ENCODE results near the gene SMTNL2.
"Not testable (repeated sequence)": the region's sequence is repeated elsewhere in the genome, so short reads cannot be mapped to it uniquely, and the experiment has no call there.

SMTNL2 gene

GRCh38 chr17:4579678-4580077 is 4.7 kb upstream of the SMTNL2 start:
- H3K4me3 ChIP-seq (ENCODE audit: low read depth, low read length): no peak overlapping the region
- no peak for DNase-seq (ENCODE audit: low read depth)

GRCh38 chr17:4580291-4580690 is 4.0 kb upstream of the SMTNL2 start:
- no peak overlapping the region for H3K4me3 ChIP-seq (ENCODE audit: low read depth, low read length)
- no peak for DNase-seq (ENCODE audit: low read depth)

- H3K4me3 ChIP-seq (ENCODE audit: low read depth, low read length): no peak overlapping the region
- DNase-seq (ENCODE audit: low read depth): no peak
Observed at GRCh38 chr17:4582101-4582501, 2.2 kb upstream of the SMTNL2 start.

GRCh38 chr17:4582691-4583090 is 1.6 kb upstream of the SMTNL2 start:
- no peak overlapping the region for H3K4me3 ChIP-seq (ENCODE audit: low read depth, low read length)
- no peak for DNase-seq (ENCODE audit: low read depth)

GRCh38 chr17:4583206-4583605 is 1.1 kb upstream of the SMTNL2 start:
- DNase-seq (ENCODE audit: low read depth): no peak
- no peak overlapping the region for H3K4me3 ChIP-seq (ENCODE audit: low read depth, low read length)

GRCh38 chr17:4583782-4584100 is 588 bp upstream of the SMTNL2 start:
- H3K4me3 ChIP-seq (ENCODE audit: low read depth, low read length): no peak overlapping the region
- no peak for DNase-seq (ENCODE audit: low read depth)

- no peak overlapping the region for H3K4me3 ChIP-seq (ENCODE audit: low read depth, low read length)
- DNase-seq (ENCODE audit: low read depth): no peak
Observed at GRCh38 chr17:4584917-4585637, 748 bp downstream of the SMTNL2 start.

- no peak for DNase-seq (ENCODE audit: low read depth)
- no peak overlapping the region for H3K4me3 ChIP-seq (ENCODE audit: low read depth, low read length)
Observed at GRCh38 chr17:4585638-4585994, 1.3 kb downstream of the SMTNL2 start.

GRCh38 chr17:4586043-4586442 is 1.7 kb downstream of the SMTNL2 start:
- H3K4me3 ChIP-seq (ENCODE audit: low read depth, low read length): no peak overlapping the region
- DNase-seq (ENCODE audit: low read depth): no peak

- H3K4me3 ChIP-seq (ENCODE audit: low read depth, low read length): no peak overlapping the region
- DNase-seq (ENCODE audit: low read depth): no peak
Observed at GRCh38 chr17:4587195-4587594, 2.9 kb downstream of the SMTNL2 start.

- no peak overlapping the region for H3K4me3 ChIP-seq (ENCODE audit: low read depth, low read length)
- DNase-seq (ENCODE audit: low read depth): no peak
Observed at GRCh38 chr17:4587803-4588202, 3.5 kb downstream of the SMTNL2 start.

GRCh38 chr17:4588391-4588790 is 4.1 kb downstream of the SMTNL2 start:
- no peak overlapping the region for H3K4me3 ChIP-seq (ENCODE audit: low read depth, low read length)
- DNase-seq (ENCODE audit: low read depth): no peak

GRCh38 chr17:4588898-4589625 is 4.7 kb downstream of the SMTNL2 start:
- DNase-seq (ENCODE audit: low read depth): no peak
- no peak overlapping the region for H3K4me3 ChIP-seq (ENCODE audit: low read depth, low read length)

GRCh38 chr17:4590042-4590441 is 5.7 kb downstream of the SMTNL2 start:
- DNase-seq (ENCODE audit: low read depth): not testable (repeated sequence)

GRCh38 chr17:4590981-4591453 is 6.7 kb downstream of the SMTNL2 start:
- H3K4me3 ChIP-seq (ENCODE audit: low read depth, low read length): no peak overlapping the region
- no peak for DNase-seq (ENCODE audit: low read depth)

More at GRCh38 chr17:4590042-4590441, 5.7 kb downstream of the SMTNL2 start:
- H3K4me3 ChIP-seq (ENCODE audit: low read depth, low read length): not testable (repeated sequence)

GRCh38 chr17:4591529-4591928 is 7.2 kb downstream of the SMTNL2 start:
- no peak for DNase-seq (ENCODE audit: low read depth)
- H3K4me3 ChIP-seq (ENCODE audit: low read depth, low read length): no peak overlapping the region

GRCh38 chr17:4592240-4593005 is 8.1 kb downstream of the SMTNL2 start:
- H3K4me3 ChIP-seq (ENCODE audit: low read depth, low read length): no peak overlapping the region
- no peak for DNase-seq (ENCODE audit: low read depth)

GRCh38 chr17:4593021-4593421 is 8.7 kb downstream of the SMTNL2 start:
- H3K4me3 ChIP-seq (ENCODE audit: low read depth, low read length): no peak overlapping the region
- DNase-seq (ENCODE audit: low read depth): no peak

GRCh38 chr17:4594406-4594805 is 10.1 kb downstream of the SMTNL2 start:
- no peak overlapping the region for H3K4me3 ChIP-seq (ENCODE audit: low read depth, low read length)
- DNase-seq (ENCODE audit: low read depth): no peak

GRCh38 chr17:4594931-4595684 is 10.8 kb downstream of the SMTNL2 start:
- no peak for DNase-seq (ENCODE audit: low read depth)
- H3K4me3 ChIP-seq (ENCODE audit: low read depth, low read length): no peak overlapping the region
